C4-2B (cell line): Measurements from ENCODE around the gene SRSF1.

Experiments used
- CTCF ChIP-seq: fragments of 450-650 bp; conservative IDR thresholded peaks from 2 replicates; pipeline ENCODE4 v1.5.1; 2017; ENCODE audit warnings: mild to moderate bottlenecking
- ZFX ChIP-seq: fragments of 450-650 bp; IDR thresholded peaks from 2 replicates; pipeline ENCODE4 v1.6.1; 2017

- TF ChIP-seq CTCF (no peak; the same call in 1 of the 2 replicates), ZFX (no peak)
Observed at GRCh38 chr17:57955183-57955931, 51.7 kb downstream of the SRSF1 start, which contains the start of gene CUEDC1.
